AG09319 (cell line): ENCODE data around the gene SCARF1.

ENCODE experiments used
- DNase-seq: peaks from one replicate; pipeline ENCODE4 v3.0.0-alpha.2; 2010; ENCODE audit warnings: low read depth; ENCODE audit errors: extremely low read depth
- CTCF ChIP-seq: IDR thresholded peaks from 2 replicates; pipeline ENCODE4 v1.5.1; 2011; ENCODE audit warnings: low read depth, mild to moderate bottlenecking, inconsistent platforms, low read length, moderate library complexity

SCARF1 gene

GRCh38 chr17:1630662-1631061 is 14.9 kb downstream of the SCARF1 start:
- TF ChIP-seq CTCF, result no peak
- DNase-seq, result no peak

- peak; percentile 68 for TF ChIP-seq CTCF
- DNase-seq, result no peak
Measured at GRCh38 chr17:1629504-1630310, 15.8 kb downstream of the SCARF1 start.

- DNase-seq, result peak; percentile 81
- no peak; the same call in 1 of the 2 replicates for TF ChIP-seq CTCF
Measured at GRCh38 chr17:1628856-1629503, 16.6 kb downstream of the SCARF1 start.

GRCh38 chr17:1627982-1628855 is 17.3 kb downstream of the SCARF1 start, which contains the start of gene SLC43A2:
TSS of gene SLC43A2 (minus strand) at chr17:1628834. CDS start at chr17:1627874, 960 bp downstream.
- no peak for TF ChIP-seq CTCF
- DNase-seq, result peak; percentile 40

GRCh38 chr17:1627182-1627981 is 18.1 kb downstream of the SCARF1 start:
- DNase-seq, result no peak
- TF ChIP-seq CTCF, result no peak

GRCh38 chr17:1626333-1626732 is 19.2 kb downstream of the SCARF1 start:
- no peak for TF ChIP-seq CTCF
- DNase-seq, result no peak
